Coronary artery (tissue), 2 donors: ENCODE measurements around the gene SART1.
"Not testable (repeated sequence)": the region's sequence is repeated elsewhere in the genome, so short reads cannot be mapped to it uniquely, and the experiment has no call there.

ENCODE experiments used
- DNase-seq: peaks from one replicate; pipeline ENCODE4 v3.0.0-alpha.2; 2017; ENCODE audit warnings: low spot score
- H3K27ac ChIP-seq, 2 donors: fragments of 200-600 bp; sonication (generic); one replicate each; pipeline ENCODE4 v1.5.1; 2016 to 2019
- H3K4me3 ChIP-seq: fragments of 200-600 bp; sonication (generic); 2 replicates; pipeline ENCODE4 v1.5.1; 2016; ENCODE audit warnings: mild to moderate bottlenecking, moderate library complexity
- CTCF ChIP-seq: fragments of 200-600 bp; sonication (generic); IDR thresholded peaks from one replicate; pipeline ENCODE4 v1.5.1; 2019; ENCODE audit warnings: antibody characterized with exemption

The SART1 gene

GRCh38 chr11:65945941-65946558 is 15.5 kb upstream of the SART1 start:
- Histone ChIP-seq H3K27ac (no peak overlapping the region), H3K4me3 (no peak overlapping the region)
- no peak for TF ChIP-seq CTCF
- no peak for DNase-seq

DNA sequence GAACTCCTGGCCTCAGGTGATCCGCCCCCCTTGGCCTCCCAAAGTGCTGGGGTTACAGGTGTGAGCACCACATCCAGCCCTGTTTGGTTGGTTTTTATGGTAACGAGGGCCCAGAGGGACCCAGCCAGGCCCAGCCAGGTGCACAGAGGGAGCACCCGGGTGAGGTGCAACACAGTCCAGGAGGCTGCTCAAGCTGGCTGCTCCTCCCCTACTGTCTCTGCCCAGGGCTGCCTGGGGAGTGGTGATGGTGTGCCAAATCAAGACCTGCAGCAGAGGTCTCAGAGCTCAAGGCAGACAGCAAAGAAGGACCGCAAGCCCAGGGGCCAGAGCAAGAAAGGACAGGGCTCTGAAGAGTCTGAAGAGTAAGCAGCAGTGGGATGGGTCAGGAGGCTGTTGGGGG is 14.9 kb upstream of the SART1 start:
- no peak overlapping the region for H3K4me3 ChIP-seq
- TF ChIP-seq CTCF, result no peak
- no peak overlapping the region for H3K27ac ChIP-seq
- DNase-seq, result no peak

DNA sequence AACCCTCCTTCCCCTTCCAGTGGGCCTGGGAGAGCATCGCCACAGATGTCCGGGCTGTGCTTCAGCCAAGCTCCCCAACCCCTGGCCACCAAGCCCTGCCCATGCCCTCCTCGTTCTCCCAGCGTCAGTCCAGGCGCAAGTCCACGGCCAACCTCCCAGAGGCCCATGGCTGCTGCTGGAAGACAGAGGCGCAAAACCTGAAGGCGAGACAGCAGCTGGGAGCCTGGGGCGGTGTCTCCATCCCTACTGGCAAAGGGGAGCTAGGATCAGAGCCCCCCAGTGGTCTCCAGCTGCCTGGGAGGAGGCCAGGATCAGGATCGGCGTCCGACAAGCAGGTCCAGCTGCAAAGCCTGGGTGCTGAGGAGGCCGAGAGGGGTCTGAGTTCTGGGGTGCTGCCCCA is 14.4 kb upstream of the SART1 start:
- DNase-seq, result no peak
- TF ChIP-seq CTCF, result no peak
- no peak overlapping the region for H3K4me3 ChIP-seq
- no peak overlapping the region for H3K27ac ChIP-seq

GRCh38 chr11:65947603-65948125 is 13.9 kb upstream of the SART1 start:
- H3K27ac ChIP-seq, result no peak overlapping the region
- TF ChIP-seq CTCF, result no peak
- H3K4me3 ChIP-seq, result no peak overlapping the region
- no peak for DNase-seq

DNA sequence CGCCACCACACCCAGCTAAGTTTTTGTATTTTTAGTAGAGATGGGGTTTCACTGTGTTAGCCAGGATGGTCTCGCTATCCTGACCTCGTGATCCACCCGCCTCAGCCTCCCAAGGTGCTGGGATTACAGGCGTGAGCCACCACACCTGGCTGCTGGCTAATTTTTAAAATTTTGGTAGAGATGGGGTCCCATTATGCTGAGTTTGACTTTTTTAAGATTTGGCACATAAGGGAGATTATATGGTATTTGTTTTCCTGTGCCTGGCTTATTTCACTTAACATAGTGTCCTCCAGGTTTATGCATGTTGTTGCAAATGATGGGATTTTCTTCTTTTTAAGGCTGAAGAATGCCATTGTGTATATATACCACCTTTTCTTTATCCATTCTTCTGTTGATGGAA is 10.8 kb upstream of the SART1 start:
- H3K4me3 ChIP-seq, DNase-seq: not testable (repeated sequence)

GRCh38 chr11:65951641-65952040 is 9.9 kb upstream of the SART1 start:
- H3K27ac ChIP-seq, H3K4me3 ChIP-seq, DNase-seq: not testable (repeated sequence)

More for the DNA sequence above, 10.8 kb upstream of the SART1 start:
- not testable (repeated sequence) for H3K27ac ChIP-seq

GRCh38 chr11:65952052-65952521 is 9.4 kb upstream of the SART1 start:
- no peak overlapping the region for H3K27ac ChIP-seq
- no peak for DNase-seq
- no peak for TF ChIP-seq CTCF
- no peak overlapping the region for H3K4me3 ChIP-seq

- TF ChIP-seq CTCF, result no peak
- H3K27ac ChIP-seq, result no peak overlapping the region
- no peak for DNase-seq
These were observed 8.1 kb upstream of the SART1 start for GRCh38 chr11:65953471-65953870.

More at GRCh38 chr11:65953471-65953870, 8.1 kb upstream of the SART1 start:
- H3K4me3 ChIP-seq, result no peak overlapping the region
